Cardiac fibroblast (primary cell): ENCODE data around the gene MOCS3.

Experiments
- DNase-seq, 2 donors: peaks; one replicate each; pipeline versions ENCODE4 v3.0.0 to v3.0.0-alpha.2; 2010; ENCODE audit warnings: low read depth in 2 of 2
- H3K4me3 ChIP-seq, 2 donors: replicated peaks in 1 of 2; 1 replicate in 1 of 2; 2 replicates in 1 of 2; pipeline ENCODE4 v1.5.1; 2011; ENCODE audit warnings: low read depth in 2 of 2, low read length in 2 of 2, mild to moderate bottlenecking in 2 of 2, moderate library complexity in 1 of 2
- TF ChIP-seq, protein P1 (sequence below): IDR thresholded peaks from one replicate; pipeline ENCODE4 v1.5.1; 2011; ENCODE audit warnings: low read depth, mild to moderate bottlenecking, low read length, inconsistent platforms

The MOCS3 gene

GRCh38 chr20:50992733-50993457 is 34.3 kb downstream of the MOCS3 start:
- no peak overlapping the region for H3K4me3 ChIP-seq
- TF ChIP-seq, protein P1, sequence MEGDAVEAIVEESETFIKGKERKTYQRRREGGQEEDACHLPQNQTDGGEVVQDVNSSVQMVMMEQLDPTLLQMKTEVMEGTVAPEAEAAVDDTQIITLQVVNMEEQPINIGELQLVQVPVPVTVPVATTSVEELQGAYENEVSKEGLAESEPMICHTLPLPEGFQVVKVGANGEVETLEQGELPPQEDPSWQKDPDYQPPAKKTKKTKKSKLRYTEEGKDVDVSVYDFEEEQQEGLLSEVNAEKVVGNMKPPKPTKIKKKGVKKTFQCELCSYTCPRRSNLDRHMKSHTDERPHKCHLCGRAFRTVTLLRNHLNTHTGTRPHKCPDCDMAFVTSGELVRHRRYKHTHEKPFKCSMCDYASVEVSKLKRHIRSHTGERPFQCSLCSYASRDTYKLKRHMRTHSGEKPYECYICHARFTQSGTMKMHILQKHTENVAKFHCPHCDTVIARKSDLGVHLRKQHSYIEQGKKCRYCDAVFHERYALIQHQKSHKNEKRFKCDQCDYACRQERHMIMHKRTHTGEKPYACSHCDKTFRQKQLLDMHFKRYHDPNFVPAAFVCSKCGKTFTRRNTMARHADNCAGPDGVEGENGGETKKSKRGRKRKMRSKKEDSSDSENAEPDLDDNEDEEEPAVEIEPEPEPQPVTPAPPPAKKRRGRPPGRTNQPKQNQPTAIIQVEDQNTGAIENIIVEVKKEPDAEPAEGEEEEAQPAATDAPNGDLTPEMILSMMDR = peak; percentile 86
- DNase-seq = peak; percentile 71 to 92

GRCh38 chr20:50993876-50994275 is 35.3 kb downstream of the MOCS3 start:
- no peak for DNase-seq
- H3K4me3 ChIP-seq = no peak overlapping the region
- TF ChIP-seq, protein P1 = no peak

DNA sequence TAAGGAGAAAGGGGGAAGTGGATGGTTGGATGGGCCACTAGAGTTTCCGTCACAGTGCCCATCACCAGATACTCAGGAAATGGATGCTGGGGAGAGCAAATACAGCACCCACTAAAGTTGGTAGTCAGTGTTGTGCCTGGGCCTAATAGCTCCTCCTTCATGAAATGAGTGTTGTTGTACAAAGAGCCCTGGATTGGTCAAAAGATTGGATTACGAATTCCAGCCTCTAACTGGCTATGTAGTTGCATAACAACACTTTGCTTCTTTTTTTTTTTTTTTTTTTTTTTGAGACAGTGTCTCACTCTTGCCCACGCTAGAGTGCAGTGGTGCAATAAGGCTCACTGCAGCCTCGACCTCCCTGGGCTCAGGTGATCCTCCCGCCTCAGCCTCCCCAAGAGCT is 36.9 kb downstream of the MOCS3 start:
- TF ChIP-seq, protein P1 = no peak
- no peak overlapping the region for H3K4me3 ChIP-seq
- peak; percentile 43 to 47 for DNase-seq

GRCh38 chr20:50996901-50997865 is 38.6 kb downstream of the MOCS3 start:
- DNase-seq = peak in 1 of 2 donors; percentile 55
- TF ChIP-seq, protein P1 = no peak

GRCh38 chr20:50999355-50999754 is 40.7 kb downstream of the MOCS3 start:
- no peak for DNase-seq
- no peak overlapping the region for H3K4me3 ChIP-seq
- TF ChIP-seq, protein P1 = no peak

More at GRCh38 chr20:50996901-50997865, 38.6 kb downstream of the MOCS3 start:
- no peak overlapping the region for H3K4me3 ChIP-seq

- no peak overlapping the region for H3K4me3 ChIP-seq
- TF ChIP-seq, protein P1 = no peak
- no peak for DNase-seq
Measured at GRCh38 chr20:51001430-51002265, 43.0 kb downstream of the MOCS3 start.
